Glutamatergic neuron (in vitro differentiated cells): ENCODE results near the gene SUSD6. TPM values are rescaled to one million over a fixed set of nuclear protein-coding genes. Genes with fewer than 3 reads are reported as not detected.
A peak's percentile ranks its signal among the peaks of the same experiment; 100 is the strongest.
"Not testable (repeated sequence)": the region's sequence is repeated elsewhere in the genome, so short reads cannot be mapped to it uniquely, and the experiment has no call there.

ENCODE experiments used
- DNase-seq: peaks from one replicate; pipeline ENCODE4 v3.0.0; 2022
- H3K27ac Mint-ChIP-seq: one replicate; pipeline ENCODE4 v1.8.0; 2020; ENCODE audit warnings: mild to moderate bottlenecking, mixed read lengths, inconsistent platforms; ENCODE audit not compliant: unreplicated experiment
- H3K27me3 Mint-ChIP-seq: one replicate; pipeline ENCODE4 v1.8.0; 2020; ENCODE audit warnings: mild to moderate bottlenecking, moderate library complexity, mixed read lengths, inconsistent platforms; ENCODE audit not compliant: unreplicated experiment
- H3K36me3 Mint-ChIP-seq: one replicate; pipeline ENCODE4 v1.8.0; 2020; ENCODE audit warnings: mild to moderate bottlenecking, mixed read lengths, inconsistent platforms; ENCODE audit not compliant: unreplicated experiment
- H3K4me1 Mint-ChIP-seq: one replicate; pipeline ENCODE4 v1.8.0; 2020; ENCODE audit warnings: mild to moderate bottlenecking, low read depth, mixed read lengths, inconsistent platforms; ENCODE audit not compliant: unreplicated experiment
- H3K4me3 Mint-ChIP-seq: one replicate; pipeline ENCODE4 v1.8.0; 2020; ENCODE audit warnings: mild to moderate bottlenecking, mixed read lengths, inconsistent platforms; ENCODE audit not compliant: unreplicated experiment
- H3K9me3 Mint-ChIP-seq: one replicate; pipeline ENCODE4 v1.8.0; 2020; ENCODE audit warnings: mild to moderate bottlenecking, moderate library complexity, mixed read lengths, inconsistent platforms; ENCODE audit not compliant: unreplicated experiment
- CTCF ChIP-seq: fragments of 200-600 bp; sonication (generic); IDR thresholded peaks from one replicate; pipeline ENCODE4 v1.5.0; 2021; ENCODE audit not compliant: partially characterized antibody, unreplicated experiment
- total RNA-seq: library from RNA; stranded (reverse); fragmentation: NEBNext Ultra II Directional; extraction: Animal tissue kit (Norgen Biotek cat#: 25700); gene quantifications from one replicate; pipeline ENCODE4 v1.2.1, GENCODE V29; 2021; ENCODE audit not compliant: unreplicated experiment

Gene SUSD6
- total RNA-seq, 1 donor from 2014 or later, result 106 TPM

- no peak for DNase-seq
- Mint-ChIP-seq H3K9me3 (no peaks in the 10 kb centered on the region), H3K4me1 (peaks cover 16% of the 10 kb centered on the region), H3K27me3 (peaks cover 2% of the 10 kb centered on the region), H3K4me3 (no peak overlapping the region), H3K27ac (no peak overlapping the region), H3K36me3 (no peaks in the 10 kb centered on the region)
- TF ChIP-seq CTCF, result no peak
These were observed 16.1 kb upstream of the SUSD6 start for GRCh38 chr14:69595336-69595735.

- not testable (repeated sequence) for H3K27ac Mint-ChIP-seq, H3K36me3 Mint-ChIP-seq, H3K4me3 Mint-ChIP-seq, H3K4me1 Mint-ChIP-seq, H3K27me3 Mint-ChIP-seq, DNase-seq, H3K9me3 Mint-ChIP-seq
These were observed 12.0 kb upstream of the SUSD6 start for GRCh38 chr14:69599431-69599830.

DNA sequence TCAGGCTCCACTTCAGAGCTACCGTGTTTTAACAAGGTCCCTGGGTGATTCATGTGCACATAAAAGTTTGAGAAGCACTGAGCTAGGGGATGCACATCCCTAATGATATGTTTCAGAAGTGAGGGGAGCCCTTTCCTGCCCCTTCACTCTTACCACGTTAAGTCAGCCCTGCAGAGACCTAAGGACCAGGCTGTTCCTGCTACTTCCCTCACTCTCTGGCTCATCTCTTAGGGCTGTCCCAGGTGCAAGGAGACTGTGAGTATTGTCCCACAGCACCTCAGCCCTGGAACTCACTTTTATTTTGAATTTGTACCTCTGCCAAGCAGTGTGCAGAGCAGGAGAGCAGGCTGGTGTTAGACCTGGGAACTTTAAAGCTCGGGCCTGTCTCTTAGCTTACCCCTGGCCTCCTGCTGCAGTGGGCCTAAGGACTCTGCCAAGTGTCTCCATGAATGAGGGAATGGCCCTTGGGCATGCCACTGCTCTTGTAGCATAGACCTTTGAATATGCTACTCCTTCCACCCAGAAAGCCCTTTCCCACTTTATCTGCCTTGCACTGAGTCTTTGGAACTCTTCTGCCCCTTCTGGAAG, 11.0 kb upstream of the SUSD6 start:
- no peak for DNase-seq
- Mint-ChIP-seq H3K27me3 (no peaks in the 10 kb centered on the region), H3K27ac (no peak overlapping the region), H3K9me3 (no peaks in the 10 kb centered on the region), H3K4me1 (peaks cover 6% of the 10 kb centered on the region), H3K36me3 (no peaks in the 10 kb centered on the region), H3K4me3 (no peak overlapping the region)
- TF ChIP-seq CTCF, result no peak

DNA sequence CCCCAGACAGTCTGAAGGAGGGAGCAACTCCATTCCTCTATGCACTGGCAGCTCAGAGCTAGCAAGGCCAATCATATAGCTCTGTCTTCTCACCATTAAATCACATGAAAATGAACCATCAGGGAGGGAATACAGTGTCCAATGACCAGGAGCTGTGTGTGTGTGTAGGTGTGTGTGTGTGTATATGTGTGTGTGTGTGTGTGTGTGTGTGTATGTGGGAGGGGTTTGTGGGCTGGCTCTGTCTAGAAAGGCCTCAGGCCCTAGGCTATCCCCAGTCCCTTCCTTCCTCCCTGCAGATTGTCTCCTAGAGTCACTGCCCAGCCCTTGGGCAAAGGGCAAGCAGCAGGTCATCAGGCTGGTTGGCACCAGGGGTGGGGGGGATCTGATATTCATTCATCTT, 5.7 kb upstream of the SUSD6 start:
- DNase-seq, result no peak
- H3K4me1 Mint-ChIP-seq, result peaks cover 28% of the 10 kb centered on the region
- H3K9me3 Mint-ChIP-seq, result peaks cover 2% of the 10 kb centered on the region
- no peak overlapping the region for H3K27ac Mint-ChIP-seq
- H3K36me3 Mint-ChIP-seq, result no peaks in the 10 kb centered on the region
- H3K4me3 Mint-ChIP-seq, result no peak overlapping the region
- TF ChIP-seq CTCF, result no peak
- H3K27me3 Mint-ChIP-seq, result peaks cover 6% of the 10 kb centered on the region

- Mint-ChIP-seq H3K27me3 (peaks cover 8% of the 10 kb centered on the region), H3K36me3 (no peaks in the 10 kb centered on the region), H3K4me1 (peaks cover 32% of the 10 kb centered on the region), H3K27ac (no peak overlapping the region), H3K4me3 (no peak overlapping the region), H3K9me3 (peaks cover 5% of the 10 kb centered on the region)
- TF ChIP-seq CTCF, result no peak
- peak; percentile 40 for DNase-seq
These were observed 4.9 kb upstream of the SUSD6 start for GRCh38 chr14:69606258-69607184.
